GM21360 (cell line): ENCODE results near the gene ZNF292.
"Not testable (repeated sequence)": the region's sequence is repeated elsewhere in the genome, so short reads cannot be mapped to it uniquely, and the experiment has no call there.

Source experiments
- ATAC-seq: cut with Tn5 transposase; IDR thresholded peaks from one replicate; pipeline ENCODE4 v1.9.1; 2021; ENCODE audit warnings: mild to moderate bottlenecking, moderate library complexity; ENCODE audit not compliant: unreplicated experiment

Gene ZNF292

DNA sequence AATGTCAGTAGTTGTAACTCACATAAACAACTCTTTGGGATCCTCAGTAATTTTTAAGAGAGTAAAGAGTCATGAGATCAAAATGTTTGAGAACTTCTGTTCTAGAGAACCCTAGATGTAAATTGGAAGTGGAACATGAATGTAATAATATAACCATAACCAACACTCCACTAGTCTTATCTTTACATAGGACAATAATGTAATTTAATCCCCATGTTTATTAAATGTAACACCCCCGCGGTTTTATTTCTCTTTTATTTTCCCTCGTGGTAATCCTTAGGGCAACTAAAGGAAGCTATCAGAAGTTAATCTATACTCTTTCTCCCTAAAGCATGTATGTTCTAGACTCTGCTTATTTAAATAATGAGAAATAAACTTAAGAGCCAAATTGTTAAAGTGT lies 54.4 kb downstream of the ZNF292 start:
- no peak for ATAC-seq

DNA sequence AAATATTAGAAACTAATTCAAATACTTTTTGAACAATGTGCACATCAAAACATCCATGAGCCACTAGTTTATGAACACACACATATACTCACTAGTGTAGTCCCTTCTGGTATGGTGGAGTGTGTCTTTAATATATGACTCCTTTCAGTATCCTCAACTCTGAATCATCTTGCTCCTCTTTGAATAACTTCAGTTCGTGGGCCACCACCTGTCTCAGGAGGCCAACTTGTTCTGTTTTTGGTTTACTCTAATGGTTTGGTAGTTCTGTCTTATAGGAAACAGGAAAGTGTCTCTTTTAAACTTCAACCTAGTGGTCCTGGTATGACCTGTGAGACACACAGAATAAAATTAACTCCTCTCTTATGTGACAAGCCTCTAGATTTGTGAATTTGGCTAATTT lies 55.6 kb downstream of the ZNF292 start:
- ATAC-seq = peak; percentile 89

DNA sequence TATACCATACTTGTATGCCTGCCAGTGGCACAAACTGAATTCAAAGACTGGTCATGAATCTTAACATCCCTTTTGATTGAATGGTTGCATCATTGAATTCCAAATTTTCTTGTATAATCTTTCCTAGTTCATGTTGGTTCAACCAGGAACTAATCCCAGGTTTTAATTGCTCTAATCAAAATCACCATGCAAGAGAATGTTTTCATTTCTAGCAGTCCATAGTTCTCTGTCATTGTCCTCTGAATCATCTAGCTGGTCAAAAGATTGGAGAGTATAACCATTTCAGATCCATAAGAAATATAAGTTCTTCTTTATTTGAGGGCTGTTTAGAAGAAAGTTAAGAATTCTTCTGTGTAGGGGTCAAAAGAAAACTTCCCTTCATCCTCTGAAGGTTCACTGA lies 57.2 kb downstream of the ZNF292 start:
- ATAC-seq = no peak

DNA sequence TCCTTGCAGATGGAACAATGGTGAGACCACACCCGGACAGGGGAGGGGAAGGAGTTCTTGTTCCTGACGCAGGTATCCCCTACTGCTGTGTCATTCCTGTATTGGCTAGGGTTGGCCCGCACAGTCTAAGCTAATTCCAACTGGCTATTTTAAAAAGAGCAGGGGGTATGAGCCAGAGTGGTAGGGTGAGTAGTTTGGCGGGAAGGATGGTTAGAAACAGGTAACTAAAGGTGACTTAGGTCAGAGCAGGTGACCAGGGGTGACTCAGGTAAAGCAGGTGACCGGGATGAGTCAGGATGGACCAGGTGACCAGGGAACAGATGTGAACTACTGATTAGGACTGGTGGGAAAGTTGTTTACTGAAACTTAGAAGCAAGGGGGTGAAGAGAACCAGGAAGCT lies 58.0 kb downstream of the ZNF292 start:
- no peak for ATAC-seq

DNA sequence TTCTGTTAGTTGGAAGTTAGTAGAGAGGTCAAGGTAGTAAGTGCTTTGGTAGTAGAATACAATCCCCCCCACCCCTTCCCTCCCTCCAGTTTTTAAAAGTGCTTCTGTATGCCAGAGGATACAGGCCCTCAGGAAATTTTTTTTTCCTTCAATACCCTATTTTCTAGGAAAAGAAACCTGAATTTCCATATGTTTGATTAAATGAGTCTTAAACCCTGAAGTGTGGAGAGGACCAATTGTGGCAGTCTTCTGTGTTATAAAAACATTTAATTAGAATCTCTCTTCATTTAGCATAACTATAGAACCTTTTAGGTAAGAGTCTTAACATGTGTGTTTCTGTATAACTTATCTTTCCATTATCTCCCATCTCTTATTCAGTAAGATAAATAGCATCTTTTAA lies 59.5 kb downstream of the ZNF292 start:
- ATAC-seq = no peak

DNA sequence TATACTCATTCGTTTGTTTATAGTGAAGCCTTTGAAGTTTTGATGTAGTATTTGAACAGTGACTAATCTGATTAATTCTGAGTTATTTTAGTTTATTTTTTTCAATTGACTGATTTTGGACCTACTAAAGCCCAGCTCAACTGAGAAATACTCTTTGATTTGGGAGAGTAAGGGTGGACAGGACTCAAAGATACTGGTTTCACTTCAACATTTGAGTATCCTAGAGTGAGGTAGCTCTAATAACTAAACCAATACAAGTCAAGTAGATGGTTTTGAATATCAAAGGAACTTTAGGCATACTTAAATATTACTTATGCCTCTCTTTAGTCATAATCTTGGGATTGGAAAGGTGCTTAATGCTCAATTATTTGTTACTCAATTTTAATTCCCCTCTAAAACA lies 65.6 kb downstream of the ZNF292 start:
- ATAC-seq = no peak

DNA sequence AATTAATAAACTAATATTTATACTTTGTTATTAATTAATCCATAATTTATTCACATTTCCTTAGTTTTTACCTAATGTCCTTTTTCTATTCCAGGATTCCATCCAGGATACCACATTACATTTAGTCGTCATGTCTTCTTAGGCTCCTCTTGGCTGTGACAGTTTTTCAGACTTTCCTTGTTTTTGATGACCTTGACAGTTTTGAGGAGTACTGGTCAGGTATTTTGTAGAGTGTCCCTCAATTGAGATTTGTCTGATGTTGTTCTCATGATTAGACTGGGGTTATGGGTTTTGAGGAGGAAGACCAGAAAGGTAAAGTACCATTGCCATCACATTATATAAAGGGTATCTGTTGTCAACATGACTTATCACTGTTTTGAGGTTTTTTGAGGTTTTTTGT lies 67.3 kb downstream of the ZNF292 start:
- ATAC-seq = no peak

DNA sequence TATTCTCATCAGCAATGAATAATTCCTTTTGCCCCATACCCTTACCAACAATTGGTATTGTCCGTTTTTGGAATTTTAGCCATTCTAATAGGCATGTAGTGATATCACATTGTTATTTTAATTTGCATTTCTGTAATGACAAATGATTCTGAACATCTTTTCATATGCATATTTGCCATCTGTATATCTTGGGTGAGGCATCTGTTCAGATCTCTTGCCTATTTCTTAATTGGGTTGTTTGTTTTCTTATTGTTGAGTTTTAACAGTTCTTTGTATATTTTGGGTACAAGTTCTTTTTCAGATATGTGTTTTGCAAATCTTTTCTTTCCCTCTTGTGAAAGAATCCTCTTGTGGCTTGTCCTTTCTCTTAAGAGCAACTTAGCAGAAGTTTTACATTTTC lies 69.6 kb downstream of the ZNF292 start:
- ATAC-seq = no peak

DNA sequence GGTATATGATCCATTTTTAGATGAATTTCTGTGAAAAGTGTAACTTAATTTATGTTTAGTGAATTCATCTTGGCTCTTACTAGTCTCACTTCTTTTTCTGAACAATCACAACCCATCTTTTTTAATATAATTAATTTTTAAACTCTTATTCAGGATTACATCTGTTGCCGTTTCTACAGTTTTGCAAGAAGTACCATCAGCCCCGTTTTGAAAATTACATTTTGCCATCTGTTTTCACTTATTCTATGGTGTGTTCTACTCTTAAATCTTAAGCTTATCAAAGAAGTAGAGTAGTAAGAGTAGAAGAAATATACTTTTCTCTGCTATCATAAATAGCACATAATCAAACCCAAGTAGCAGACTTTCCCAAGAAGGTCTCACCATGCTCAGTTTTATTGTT lies 70.1 kb downstream of the ZNF292 start:
- ATAC-seq = no peak

DNA sequence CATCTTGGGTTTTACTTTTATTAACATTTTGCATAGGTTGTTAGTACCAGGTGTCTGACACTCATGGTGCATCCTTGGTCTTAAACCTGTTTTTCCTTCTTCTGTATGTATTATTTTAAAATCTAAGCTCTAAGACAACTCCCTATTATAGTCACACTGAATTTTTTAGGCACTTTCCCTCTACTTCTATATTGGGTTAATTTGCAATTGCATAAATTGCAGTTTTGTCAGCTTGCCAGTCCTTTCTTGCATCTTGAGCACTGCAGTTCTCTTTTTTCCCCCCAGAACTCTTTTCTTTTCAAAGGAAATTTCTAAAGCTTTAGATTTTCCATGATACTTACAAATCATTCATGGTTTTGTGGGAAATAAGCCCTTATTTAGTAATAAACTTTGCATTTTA lies 70.6 kb downstream of the ZNF292 start:
- no peak for ATAC-seq

DNA sequence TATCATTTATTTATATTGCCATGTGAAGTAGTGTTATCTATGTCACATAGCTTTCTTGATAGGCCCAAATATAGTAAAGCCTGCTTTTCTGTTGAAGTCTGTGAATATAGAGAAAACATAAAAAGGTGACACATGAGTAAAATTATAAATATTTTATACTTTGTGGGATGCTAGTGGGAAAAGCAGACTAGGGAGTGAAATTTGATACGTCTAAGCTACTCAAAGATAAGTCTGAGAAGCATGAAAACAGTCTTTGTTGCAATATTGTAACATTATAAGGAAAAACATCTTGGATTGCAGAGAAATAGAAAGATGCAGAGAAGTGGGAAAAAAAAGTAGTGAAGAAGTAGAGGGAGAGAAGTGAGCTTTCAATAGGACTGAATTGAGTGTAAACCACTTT lies 75.4 kb downstream of the ZNF292 start:
- no peak for ATAC-seq

DNA sequence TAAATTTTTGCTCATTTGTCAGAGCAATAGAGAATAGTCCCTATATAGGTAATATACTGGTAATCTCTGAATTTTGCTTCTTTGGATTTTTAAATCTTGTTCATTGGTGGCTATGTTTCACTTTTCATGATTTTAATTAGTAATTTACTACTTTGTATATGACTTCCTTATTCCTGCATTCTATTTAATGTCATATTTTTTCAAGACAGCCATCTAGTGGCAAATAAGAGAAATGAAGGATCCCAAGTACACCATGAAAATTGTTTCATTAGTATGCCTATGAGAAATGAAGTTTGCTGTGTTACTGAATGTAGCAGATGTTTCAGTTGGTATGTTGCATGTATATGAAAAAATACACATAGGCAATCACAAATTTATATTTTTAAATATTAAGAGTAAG lies 82.4 kb downstream of the ZNF292 start:
- ATAC-seq = no peak

DNA sequence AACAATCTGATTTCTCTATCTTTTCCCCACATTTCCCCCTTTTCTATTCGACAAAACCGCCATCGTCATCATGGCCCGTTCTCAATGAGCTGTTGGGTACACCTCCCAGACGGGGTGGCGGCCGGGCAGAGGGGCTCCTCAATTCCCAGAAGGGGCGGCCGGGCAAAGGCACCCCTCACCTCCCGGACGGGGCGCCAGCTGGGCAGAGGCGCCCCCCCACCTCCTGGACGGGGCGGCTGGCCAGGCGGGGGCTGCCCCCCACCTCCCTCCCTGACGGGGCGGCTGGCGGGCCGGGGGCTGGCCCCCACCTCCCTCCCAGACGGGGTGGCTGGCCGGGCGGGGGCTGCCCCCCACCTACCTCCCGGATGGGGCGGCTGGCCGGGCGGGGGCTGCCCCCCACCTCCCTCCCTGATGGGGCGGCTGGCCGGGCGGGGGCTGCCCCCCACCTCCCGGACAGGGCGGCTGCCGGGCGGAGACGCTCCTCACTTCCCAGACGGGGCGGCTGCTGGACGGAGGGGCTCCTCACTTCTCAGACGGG lies 83.8 kb downstream of the ZNF292 start:
- not testable (repeated sequence) for ATAC-seq

DNA sequence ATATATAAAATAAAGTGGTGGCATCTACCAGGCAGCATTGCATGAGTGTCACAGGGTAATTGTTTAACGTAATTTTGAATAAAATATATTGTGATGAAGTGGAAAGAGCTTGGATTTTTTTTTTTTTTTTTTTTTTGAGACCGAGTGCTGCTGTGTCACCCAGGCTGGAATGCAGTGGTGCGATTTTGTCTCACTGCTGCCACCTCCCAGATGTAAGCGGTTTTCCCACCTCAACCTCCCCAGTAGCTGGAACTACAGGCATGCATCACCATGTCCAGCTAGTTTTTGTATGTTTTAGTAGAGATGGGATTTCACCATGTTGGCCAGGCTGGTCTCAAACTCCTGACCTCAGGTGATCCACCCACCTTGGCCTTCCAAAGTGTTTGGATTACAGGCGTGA lies 85.9 kb downstream of the ZNF292 start:
- ATAC-seq = no peak

DNA sequence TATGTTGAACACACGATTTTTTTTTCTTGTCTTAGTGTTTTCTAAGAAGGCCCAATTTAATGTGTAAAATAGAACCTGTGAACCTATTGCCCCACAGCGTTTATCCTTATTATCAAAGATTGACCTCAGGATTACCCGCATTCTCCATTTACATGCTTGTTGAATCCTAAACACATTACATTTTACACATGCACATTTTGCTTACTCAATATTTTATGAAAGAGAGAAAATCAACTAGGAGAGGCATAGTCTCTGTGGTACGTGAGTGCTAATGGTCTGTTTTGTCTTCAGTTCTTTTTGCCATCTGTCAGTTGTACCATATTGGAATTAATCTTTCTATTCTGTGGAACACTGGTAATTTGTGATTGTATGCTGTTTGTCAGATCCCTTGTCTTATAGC lies 86.9 kb downstream of the ZNF292 start:
- no peak for ATAC-seq

DNA sequence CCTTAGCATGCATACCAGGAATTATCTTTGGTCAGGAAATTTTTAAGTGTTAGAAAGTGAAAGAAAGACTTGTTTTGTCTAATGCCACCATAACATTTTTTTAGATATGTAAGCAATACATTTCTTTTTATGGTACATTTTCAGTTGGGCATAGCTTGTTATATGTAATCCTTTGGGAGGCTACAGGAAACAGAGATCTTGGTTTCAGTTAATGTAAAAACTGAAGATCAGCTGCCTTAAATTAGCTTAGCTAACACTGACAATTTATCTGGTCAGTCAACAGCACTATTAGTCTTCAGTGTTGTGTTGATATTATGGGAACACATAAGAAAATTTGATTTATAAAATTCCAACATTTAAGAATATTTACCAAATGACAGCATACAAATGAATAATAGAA lies 88.4 kb downstream of the ZNF292 start:
- ATAC-seq = no peak

DNA sequence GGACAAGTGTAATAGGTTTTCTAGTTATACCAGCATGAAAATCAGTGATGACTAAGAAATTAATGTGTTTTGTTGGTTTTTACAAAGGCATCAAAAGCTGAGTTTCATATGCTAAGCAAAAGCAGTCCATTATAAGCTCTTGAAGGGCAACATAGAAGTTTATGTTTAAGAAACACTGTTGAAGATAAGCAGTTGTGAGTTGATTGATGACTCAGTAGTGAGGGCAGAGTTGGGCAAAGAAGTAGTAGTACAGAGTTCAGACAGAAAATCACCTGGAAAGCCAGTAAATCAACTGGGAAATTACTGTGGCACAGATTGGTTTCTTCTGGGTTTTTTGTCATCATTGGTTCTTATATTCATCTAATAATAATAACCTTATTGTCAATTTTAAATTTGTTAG lies 89.0 kb downstream of the ZNF292 start:
- ATAC-seq = no peak

DNA sequence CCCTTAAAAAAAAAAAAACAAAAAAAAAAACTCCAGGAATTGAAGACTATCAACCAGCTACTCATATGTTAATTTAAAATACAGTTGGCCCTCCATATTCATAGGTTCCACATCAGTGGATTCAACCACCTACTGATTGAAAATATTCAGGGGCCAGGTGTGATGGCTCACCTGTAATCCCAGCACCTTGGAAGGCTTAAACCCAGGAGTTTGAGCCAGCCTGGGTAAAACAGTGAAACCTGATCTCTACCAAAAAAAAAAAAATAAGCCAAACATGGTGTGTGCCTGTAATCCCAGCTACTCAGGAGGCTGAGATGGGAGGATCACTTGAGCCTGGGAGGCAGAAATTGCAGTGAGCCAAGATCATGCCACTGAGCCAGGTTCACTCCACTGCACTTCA lies 94.7 kb downstream of the ZNF292 start:
- ATAC-seq = no peak

DNA sequence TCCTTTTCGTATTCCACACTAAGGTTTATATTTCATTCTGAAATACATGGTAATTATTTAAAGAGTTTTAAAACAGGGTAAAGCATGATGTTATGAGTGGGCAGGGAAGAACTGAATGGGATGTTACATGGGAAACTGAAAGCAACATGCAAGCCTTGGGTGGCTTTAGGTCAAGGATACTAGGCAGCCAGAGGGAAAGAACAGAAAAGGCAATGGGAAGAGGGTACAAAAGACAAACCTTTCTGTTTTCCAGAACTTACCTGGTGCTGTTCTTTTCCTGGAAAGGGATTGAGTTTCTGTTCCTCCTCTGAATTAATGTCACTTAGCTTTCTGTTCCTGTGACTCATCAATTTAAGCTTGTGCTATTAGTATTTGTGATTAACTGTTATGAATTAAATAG lies 95.9 kb downstream of the ZNF292 start:
- no peak for ATAC-seq

DNA sequence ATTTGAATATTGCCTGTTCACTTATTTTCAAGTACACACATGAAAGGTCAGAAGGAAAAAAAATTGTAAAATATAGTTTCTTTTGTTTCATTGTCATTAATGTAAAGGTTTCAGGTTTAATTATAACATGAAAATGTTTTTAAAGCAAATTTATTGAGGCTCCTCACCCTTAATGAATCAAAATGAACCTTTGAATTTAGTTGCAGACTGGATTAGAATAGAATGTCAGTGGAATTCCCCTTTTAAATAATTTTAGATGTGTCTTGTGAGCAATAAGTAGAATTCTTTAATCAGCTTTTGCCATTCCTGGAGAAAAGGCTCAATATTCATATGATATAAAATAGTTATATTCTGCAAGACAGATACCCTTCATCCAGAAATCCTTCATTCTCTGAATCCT lies 96.4 kb downstream of the ZNF292 start:
- ATAC-seq = no peak

DNA sequence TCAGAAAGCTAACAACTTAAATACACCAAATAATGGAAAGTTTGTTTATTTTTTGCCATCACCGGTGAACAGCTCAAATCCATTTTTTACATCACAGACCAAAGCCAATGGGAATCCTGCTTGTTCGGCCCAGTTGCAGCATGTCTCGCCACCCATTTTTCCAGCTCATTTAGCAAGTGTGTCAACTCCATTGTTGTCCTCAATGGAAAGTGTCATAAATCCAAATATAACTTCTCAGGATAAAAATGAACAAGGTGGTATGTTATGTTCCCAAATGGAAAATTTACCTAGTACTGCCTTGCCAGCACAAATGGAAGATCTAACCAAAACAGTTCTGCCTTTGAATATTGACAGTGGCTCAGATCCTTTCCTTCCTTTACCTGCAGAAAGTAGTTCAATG lies 101.7 kb downstream of the ZNF292 start:
- ATAC-seq = no peak

DNA sequence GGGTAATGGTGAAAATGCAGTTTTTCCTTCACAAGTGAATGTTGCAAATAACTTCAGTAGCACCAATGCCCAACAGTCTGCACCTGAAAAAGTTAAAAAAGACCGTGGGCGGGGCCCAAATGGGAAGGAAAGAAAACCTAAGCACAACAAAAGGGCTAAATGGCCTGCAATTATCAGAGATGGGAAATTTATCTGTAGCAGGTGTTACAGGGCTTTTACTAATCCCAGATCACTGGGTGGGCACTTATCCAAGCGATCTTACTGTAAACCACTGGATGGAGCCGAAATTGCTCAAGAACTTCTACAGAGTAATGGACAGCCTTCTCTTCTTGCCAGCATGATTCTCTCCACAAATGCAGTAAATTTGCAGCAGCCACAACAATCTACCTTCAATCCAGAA lies 102.2 kb downstream of the ZNF292 start:
- no peak for ATAC-seq

DNA sequence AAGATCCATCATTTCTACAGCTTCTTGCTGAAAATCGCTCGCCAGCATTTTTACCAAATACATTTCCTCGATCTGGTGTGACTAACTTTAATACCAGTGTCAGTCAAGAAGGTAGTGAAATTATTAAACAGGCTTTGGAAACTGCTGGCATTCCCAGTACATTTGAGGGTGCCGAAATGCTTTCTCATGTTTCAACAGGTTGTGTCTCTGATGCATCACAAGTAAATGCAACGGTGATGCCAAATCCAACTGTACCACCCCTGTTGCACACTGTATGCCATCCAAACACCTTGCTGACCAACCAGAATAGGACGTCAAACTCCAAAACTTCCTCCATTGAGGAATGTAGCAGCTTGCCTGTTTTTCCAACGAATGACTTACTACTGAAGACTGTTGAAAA lies 102.6 kb downstream of the ZNF292 start:
- no peak for ATAC-seq

DNA sequence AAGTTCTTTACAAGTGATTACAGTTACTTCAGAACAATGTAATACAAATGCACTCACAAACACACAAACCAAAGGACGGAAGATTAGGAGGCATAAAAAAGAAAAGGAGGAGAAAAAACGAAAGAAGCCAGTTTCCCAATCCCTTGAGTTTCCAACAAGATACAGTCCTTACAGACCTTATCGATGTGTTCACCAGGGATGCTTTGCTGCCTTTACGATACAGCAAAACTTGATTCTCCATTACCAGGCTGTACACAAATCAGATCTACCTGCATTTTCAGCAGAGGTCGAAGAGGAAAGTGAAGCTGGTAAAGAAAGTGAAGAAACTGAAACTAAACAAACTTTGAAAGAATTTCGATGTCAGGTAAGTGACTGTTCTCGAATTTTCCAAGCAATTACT lies 104.4 kb downstream of the ZNF292 start:
- no peak for ATAC-seq
